GM19397 (cell line): ENCODE results near the gene OLIG2.

Experiments used
- ATAC-seq: cut with Tn5 transposase; IDR thresholded peaks from one replicate; pipeline ENCODE4 v1.9.1; 2021; ENCODE audit warnings: mild to moderate bottlenecking, moderate library complexity; ENCODE audit not compliant: unreplicated experiment

The OLIG2 gene

DNA sequence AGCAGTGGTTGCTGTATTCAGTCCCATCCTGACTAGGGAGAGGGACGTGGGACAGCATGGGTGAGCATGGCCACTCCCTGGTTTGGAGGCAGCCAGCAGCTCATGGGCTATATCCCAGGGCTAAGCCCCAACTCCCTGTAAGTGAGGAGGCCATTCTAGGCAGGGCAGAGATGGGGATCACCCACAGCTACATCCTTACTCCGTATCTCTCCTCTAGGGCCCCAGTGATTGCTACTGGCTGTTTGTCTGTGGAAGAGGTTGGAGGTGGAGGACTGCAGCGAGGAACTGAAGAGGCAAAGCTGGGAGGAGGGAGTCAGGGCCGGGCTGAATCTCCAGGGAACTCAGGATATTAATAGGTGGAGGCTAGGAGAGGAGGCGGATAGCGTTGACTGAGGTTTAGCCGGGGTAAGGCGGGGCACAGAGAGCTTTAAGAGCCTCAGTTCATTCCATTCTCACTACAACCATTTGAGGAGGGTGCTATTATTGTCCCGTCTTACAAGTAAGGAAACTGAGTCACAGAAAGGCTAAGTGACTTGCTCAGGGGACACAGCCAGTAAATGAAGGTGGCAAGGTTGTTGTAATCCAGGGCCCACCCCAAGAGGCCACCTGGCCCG, 6.8 kb downstream of the OLIG2 start:
- no peak for ATAC-seq

DNA sequence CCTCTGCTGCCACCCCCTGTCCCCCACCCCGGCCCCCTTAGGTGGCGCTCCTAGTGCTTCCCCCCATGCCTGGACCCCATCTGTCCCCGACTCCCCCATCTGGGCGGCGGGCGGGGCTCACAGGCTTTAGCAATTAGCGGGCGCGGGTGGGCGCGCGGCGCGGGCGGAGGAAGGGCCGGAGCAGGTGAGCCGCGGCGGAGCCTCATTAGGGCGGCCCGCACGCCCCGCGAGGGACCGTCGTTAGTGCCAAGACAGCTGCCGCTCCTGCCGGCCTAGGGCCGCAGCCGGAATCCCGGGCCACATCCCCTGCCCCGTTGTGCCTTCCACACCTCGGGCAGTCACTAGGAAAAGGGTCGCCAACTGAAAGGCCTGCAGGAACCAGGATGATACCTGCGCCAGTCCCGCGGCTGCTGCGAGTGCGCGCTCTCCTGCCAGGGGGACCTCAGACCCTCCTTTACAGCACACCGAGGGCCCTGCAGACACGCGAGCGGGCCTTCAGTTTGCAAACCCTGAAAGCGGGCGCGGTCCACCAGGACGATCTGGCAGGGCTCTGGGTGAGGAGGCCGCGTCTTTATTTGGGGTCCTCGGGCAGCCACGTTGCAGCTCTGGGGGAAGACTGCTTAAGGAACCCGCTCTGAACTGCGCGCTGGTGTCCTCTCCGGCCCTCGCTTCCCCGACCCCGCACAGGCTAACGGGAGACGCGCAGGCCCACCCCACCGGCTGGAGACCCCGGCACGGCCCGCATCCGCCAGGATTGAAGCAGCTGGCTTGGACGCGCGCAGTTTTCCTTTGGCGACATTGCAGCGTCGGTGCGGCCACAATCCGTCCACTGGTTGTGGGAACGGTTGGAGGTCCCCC, 7.6 kb downstream of the OLIG2 start:
- ATAC-seq, result no peak

GRCh38 chr21:33033961-33034413, 8.3 kb downstream of the OLIG2 start:
- ATAC-seq, result no peak

GRCh38 chr21:33035147-33035546, 9.4 kb downstream of the OLIG2 start:
- no peak for ATAC-seq

DNA sequence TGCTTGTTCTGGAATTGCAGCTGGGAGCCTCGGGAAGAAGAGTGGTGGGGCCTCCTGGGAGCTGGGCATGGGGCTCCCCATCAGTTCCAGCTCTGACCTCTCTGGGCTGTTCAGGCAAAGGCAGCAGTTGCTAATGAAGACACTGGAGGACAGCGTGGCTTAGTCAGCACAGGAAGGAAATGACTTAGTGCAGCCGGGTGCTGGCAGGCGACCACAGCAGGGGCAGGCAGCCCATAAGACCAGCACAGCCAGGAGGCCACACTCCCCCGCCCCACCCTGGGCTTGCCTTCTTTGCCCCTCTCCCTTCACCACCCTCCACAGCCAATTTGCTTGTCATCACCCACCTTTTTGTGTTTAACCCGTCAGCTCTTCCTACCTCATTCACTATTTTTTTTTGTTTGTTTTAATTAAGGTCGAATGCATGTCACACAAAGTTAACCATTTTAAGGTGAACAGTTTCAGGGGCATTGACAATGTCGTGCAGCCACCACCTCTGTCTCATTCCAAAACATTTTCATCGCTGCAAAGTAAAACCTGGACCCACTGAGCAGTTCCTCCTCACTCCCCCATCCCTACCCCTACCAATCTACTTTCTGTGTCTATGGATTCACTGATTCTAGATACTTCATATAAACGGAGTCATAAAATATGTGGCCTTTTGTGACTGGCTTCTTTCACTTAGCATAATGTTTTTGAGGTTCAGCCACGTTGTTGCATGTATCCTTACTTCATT, 10.9 kb downstream of the OLIG2 start:
- no peak for ATAC-seq

DNA sequence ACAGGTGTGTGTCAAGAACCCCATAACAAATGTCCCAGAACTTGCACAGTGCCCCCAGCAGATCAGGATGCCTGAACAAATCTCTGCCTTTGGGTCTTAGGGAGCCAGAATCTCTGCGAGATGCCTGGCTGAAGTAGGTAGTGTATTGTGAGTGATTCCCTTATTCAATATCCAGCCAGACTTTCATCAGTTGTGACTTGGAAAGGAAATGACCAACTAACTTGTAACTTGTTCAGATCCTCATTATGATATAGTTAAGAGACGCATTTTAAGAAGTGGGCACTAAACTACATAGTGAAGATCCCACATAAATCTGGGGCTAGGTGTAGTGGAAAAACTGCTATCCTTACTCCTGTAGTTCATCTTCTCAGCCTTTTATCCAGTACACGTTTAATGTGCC, 11.8 kb downstream of the OLIG2 start:
- ATAC-seq, result no peak

DNA sequence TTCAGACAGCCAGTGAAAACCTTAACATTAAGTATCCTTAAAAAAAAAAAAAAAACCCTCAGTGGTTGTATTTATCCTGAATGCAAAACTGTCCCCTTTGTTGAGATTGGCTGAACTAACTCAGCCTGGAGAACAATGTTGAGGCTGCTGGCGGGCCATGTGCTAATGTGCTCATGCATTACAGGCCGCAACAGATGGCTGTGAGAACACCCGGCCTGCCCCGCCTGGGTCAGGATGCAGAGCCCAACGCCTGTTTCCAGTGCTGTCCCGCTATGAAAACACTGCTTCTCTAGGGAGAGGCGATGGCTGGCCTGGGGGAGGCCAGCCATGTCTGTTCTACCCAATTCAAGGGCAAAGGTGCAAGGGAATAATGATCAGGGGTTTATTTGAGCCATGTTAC, 13.8 kb downstream of the OLIG2 start:
- ATAC-seq, result no peak

- no peak for ATAC-seq
Measured at GRCh38 chr21:33040215-33040614, 14.5 kb downstream of the OLIG2 start.

- ATAC-seq, result no peak
Measured at GRCh38 chr21:33041981-33042380, 16.2 kb downstream of the OLIG2 start.

DNA sequence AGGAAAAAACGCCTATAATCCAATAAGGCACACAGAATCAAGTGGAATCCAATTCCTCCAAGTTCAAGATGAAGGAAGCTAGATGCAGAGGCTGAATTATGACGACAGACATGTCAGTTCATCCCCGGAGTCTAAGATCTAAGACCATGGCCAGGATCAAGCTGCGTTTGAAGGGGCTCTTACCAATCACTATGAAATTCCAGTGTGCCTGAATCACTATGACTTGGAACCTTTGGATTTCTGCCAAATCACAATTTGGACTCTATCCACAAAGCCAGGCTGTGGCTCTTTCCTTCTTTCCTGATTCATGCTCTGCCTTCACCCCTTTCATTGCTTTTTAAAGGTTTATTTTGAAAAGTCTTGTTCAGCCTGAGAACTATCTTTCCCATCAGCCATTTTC, 17.1 kb downstream of the OLIG2 start:
- no peak for ATAC-seq

DNA sequence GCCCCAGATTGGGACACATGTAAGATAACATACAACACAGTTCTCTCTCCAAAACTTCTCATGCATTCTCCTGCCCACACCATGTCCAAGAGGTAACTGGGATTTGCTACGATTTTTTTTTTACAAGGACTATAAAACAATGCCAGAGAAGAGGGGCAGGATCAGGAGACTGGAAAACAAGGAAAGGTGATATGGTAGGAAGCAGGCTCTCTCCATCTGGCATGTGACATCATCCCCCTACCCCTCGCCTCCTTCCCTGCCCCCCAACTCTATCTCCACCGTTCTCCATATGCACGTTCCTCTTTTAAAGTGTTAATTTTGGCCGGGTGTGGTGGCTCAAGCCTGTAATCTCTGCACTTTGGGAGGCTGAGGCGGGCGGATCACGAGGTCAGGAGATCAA, 20.7 kb downstream of the OLIG2 start:
- no peak for ATAC-seq

- ATAC-seq, result no peak
Measured at GRCh38 chr21:33047231-33047630, 21.5 kb downstream of the OLIG2 start.

GRCh38 chr21:33051925-33052324, 26.2 kb downstream of the OLIG2 start:
- no peak for ATAC-seq

- no peak for ATAC-seq
Measured at GRCh38 chr21:33053951-33054350, 28.2 kb downstream of the OLIG2 start.

DNA sequence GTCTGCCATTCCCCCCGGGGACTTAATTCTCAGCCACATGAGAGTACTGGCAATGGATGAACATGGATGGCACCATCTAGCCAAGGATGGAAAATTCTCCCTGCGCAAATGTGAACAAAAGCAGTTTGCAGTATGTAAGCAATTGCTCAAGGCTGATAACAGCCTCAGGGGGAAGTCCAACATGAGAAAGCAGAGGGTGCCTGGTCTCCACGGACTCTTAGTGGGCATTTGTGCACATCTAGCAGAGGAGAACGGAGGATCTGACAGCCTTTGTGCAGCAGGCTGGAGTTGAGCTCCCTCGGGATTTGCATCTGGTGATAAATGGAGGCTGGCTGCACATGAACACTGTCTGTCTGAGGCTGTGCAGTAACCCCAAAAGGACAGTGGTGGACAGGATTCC, 30.3 kb downstream of the OLIG2 start:
- ATAC-seq, result no peak

DNA sequence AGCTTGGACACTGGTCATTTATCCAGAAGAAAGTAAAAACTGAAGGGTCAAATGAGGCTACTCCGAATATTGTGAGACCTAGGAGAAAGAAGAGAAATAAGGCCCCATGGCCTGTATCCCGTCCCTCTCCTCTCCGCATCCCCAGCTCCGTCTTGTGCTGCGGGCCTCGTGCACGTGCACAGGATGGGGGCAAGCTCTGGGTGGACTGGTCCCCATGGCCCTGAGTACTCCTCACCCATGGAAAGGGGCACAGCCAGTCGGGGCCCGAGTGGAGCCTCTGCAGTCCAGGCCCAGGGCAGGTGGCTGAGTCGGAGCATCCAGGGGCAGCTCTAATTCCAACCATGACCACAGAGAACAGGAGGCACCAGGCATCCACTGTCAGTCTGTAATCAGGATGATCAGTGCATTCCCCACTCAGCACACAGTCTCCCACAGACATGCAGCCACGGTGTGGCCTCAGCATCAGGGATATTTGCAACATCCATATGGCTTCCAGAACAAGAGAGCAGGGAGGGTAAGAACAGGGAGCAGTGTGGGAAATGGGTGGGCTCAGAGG, 31.7 kb downstream of the OLIG2 start:
- no peak for ATAC-seq

DNA sequence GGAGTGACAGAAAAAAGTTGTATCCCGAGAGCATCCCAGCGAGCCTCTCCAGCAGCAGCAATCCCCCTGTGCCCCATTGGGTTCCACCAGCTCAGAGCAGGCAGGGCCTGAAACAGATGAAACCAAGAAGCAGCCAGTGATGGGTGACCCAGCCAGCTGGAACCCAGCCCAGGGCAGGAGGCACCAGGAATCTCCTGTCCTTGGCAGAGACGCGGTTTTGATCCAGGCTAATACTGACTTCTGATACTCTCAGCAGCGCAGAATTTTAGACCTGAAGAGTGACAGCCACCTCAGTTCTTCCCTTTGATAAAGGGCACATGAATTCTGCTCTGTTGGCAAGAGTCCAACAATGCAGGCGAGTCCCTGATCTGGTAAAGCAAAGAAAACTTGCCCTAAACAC, 32.8 kb downstream of the OLIG2 start:
- ATAC-seq, result no peak

DNA sequence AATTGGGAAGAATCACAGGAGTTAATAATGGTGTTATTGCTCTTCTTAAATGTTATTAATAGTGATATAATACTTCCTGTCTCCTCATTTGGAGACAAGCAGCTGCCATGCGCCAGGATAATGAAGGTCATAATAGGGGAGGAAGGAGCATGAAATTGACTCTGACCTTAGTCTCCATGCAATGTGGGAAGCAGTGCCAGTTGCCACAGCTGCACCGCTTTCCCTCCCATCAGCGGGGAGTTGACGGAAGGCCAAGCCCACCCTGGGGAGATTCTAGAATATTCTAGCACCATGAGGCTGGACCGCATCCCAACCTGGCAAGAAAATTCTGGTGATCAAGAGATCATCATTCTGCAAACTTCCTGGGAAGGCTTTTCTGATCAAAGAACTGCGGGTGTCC, 33.2 kb downstream of the OLIG2 start:
- no peak for ATAC-seq

- ATAC-seq, result no peak
Measured at GRCh38 chr21:33059380-33059841, 33.7 kb downstream of the OLIG2 start.

- no peak for ATAC-seq
Measured at GRCh38 chr21:33061233-33061632, 35.5 kb downstream of the OLIG2 start.

- ATAC-seq, result no peak
Measured at GRCh38 chr21:33063375-33063883, 37.7 kb downstream of the OLIG2 start.
